Astrocyte of the hippocampus (primary cell): Measurements from ENCODE around the gene RMC1.

Source experiments
- DNase-seq: peaks from one replicate; pipeline ENCODE4 v3.0.0; 2011; ENCODE audit warnings: low read depth, low spot score

Gene RMC1

DNA sequence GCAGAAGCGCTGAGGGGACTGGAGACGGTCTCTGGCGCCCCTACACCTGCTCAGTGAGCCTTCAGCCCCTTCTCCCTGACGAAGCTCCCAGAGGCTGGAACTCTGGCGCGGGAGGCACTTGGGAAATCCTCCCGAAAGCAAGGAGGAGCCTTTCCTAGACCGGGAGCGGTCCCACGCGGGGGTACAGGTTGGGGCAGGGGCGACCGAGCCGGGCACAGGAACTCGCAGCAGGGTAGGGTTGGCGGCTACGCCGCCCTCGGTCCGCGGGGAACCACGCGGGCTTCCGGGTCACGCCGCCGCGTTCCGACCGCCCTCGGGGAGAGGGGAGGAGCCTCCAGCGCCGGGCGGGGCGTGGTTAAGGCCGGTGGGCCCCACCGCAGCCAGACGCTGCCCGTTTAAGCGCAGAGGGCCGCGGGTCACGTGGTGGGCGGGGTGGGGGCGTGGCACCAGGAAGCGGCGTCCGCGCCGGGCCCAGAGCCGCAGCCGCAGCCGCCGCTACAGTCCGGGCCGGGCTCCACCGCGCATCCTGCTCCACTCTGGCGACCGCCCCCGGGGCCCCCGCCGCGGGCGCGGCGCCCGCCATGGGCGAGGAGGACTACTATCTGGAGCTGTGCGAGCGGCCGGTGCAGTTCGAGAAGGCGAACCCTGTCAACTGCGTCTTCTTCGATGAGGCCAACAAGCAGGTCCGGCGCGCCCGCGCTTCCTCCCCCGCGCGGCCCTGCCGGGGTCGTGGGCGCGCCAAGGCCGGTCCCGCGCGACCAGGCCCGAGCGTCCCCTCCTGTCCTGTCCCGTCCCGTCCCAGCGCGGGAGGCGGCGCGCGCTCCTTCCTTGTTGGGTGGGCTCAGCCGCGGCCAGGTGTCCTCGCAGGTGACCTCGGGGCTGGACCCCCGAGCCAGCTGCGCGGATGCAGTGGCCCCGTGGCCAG, at the start of gene RMC1:
Gene RMC1, plus strand, starts transcription at position 474 of the 925 bp plus-strand sequence. Its CDS starts 108 bp downstream, at position 582.
- peak; percentile 99 for DNase-seq

DNA sequence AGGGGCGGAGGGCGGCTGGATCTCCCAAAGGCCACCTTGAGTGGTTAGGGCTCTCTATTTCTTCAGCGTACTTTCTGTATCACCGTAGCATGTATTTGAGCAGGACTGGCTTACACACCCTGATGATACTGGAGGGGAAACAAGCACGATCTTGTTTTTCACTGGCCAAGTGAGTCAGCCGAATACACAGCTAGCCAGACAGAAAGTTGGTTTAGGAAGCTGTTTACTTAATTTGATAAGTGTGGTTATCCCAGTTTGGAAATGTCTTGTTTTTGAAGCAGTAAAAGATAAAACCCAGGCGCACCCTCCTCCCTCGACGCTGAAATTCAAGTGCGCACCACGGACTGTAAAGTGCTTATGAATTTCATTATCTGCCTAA, 49.6 kb upstream of the RMC1 start:
- DNase-seq = peak; percentile 53

DNA sequence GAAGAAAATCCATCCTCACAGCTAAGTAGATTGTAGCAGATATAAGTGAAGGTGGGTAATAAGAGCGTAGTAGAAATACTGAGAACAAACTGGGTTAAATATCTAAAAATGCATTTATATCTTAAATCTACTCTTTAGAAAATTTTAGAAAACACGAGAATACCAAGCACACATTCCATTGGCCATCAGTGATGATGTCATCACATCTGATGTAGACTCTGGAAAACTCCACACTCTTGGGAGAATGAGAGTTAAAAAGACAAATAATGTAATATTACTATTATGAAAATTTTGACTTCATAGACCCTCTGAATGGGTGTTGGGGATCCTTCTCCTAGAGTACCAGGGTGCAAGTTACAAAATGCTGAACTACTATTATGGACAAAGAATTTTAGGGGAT, 46.5 kb upstream of the RMC1 start:
- DNase-seq = no peak

DNA sequence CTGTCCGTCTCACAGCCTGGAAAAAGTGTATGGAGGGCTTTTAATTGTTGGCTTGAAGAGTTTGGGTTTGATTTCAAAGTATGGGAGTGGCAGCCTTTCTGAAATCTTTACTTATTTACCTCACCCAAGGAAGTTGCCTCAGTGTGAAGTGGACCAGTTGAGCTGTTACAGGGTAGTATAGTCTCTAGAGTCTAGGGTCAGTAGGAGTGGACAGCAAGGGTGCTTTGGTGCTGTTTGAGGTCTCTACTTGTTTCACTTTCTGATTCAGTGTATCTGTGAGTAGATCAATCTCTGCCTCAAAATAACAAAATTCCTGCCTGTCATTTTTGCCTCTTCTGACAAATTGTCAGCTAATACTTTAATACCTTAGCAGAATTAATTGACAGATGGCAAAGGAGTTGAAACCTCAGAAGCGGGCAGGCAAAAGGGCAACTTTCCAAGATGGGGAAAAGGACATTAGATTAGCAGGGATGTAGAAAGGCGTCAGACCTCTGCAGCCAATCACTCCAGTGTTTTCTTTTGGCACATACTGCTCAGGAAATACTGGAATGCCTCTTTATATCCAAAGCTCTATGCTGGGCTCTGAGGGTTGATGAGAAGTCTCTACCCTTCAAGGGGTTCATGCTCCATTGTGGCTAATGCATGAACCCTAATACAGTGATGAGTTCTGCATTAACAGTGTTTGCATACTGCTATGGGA, 44.3 kb upstream of the RMC1 start:
- DNase-seq = no peak

DNA sequence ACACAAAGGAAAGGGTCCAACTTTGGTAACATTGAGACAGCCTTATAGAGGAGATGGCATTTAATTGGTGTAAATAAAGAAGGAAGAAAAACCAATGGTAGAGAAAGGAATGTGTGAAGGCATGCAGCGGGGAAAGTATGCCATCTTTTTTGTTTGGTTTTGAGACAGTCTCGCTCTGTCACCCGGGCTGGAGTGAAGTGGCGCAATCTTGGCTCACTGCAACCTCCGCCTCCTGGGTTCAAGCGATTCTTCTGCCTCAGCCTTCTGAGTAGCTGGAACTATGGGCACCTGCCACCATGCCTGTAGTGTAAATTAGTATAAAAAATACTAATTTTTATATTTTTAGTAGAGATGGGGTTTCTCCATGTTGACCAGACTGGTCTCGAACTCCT, 43.8 kb upstream of the RMC1 start:
- peak; percentile 7 for DNase-seq

DNA sequence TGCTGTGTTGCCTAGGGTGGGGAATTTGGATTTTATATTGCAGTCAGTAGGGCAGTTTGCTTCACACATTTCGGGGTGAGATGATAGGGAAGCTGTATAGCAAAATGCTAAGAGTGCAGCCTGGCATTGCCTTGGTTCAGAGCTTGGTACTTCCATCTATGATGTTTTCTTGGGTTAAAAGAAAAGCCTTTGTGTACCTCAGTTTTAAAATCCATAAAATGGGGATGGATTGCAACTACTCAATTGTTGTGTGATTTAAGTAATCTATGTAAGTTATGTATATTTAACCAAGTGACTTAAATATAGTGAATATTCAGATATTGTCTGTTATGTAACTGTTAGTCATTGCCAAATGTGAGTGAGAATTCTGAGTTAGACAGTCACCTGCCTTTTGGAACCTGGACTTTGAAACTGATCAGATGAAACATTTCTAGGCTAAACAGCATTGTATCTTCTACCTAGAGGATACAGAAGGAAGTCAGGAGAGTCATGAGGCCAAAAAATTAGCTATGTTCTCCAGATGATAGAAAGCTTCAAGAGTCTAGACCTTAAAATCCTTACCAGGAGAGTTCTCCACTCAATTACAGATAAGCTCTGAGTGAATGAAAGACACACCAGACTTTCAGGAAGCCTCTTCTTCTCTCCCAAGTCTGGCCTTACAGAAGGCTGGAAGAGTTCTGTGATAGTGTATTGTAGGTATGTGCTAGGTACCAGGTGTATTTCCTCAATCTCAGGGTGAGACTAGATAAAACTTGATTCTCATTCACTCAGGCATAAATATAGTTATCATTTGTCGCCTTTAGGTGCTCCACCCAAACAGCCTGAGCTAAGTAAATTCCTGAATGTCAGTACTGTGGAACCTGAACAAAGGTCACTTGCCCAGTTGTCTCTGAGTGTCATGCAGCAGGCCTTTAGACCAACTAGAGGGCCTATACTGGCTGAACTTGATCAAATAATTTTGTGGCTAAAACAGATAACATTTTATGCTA, 42.7 kb upstream of the RMC1 start:
- no peak for DNase-seq

DNA sequence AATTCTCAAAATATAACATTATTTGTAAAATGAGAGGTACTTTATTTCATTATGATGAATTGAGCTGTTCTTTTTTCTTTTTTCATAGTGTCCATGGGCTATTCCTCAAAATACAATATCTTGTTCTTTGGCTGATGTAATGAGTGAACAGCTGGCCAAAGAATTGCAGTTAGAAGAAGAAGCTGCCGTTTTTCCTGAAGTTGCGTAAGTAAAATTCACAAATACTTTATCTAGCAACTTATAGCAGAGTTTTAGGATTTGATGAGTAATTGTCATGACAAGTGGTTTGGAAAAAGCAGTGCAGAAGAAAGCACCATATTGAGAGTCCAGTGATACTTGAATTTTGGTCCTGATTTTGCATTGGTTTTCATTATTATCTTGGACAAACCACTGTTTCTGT, 40.4 kb upstream of the RMC1 start:
- DNase-seq = no peak

DNA sequence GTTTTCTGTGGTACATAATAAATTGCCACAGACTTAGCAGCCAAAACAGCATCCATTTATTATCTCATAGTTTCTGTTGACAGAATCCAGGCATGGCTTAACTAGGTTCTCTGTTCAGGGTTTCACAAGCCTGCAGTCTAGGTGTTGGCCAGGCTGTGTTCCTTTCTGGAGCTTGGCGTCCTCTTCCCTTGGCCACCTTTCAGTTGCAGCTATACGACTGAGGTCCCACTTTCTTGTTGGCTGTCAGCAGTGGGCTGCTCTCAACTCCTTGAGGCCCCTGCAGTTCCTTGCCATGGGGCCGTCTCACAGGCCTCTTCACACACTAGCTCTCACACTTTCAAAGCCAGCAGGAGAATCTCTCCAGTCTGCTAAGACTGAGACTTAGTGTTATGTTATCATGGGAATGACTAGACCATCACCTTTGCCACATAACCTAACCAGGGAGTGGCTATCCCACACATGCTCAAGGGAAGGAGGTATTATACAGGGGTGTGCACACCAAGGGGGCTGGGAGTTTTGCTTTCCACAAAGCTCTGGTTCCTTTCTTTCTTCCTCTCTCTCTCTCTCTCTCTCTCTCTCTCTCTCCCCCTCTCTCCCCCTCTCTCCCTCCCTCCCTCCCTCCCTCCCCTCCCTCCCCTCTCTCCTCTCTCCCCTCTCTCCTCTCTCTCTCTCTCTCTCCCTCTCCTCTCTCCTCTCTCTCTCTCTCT, 34.4 kb upstream of the RMC1 start:
- no peak for DNase-seq

DNA sequence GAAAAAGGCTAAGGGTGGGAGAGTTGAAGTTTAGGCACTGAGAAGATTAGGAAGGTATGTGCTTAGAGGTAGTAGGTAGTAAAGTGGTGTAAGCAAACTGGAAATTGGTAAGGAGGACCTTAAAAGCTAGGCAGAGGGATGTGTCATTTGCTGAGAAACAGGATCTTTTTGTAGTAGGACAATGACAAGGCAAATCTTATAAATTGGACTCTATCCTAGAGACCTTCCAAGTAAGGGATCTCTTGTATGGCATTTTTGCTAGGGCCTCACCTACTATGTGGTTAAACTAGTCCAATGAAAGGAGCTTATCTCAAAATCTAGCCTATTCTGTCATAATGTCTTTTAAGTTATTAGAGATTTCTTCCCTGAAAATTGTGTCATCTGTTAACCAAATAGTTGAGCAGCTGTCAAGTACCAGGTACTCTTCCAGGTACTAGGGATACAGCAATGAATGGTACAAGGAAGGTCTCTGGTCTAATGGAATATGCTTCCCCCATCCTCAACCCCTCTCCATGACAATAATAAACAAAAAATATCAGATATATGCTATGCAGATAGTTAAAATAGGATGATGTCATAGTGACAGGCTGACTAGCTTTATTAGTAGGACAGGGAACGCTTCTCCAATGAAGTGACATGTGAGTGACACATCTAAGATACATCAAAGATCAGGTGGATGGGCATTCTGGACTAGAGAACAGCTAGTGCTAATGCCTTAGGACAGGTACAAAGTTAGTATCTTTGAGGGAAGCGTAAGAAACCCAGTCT, 32.5 kb upstream of the RMC1 start:
- DNase-seq = no peak

DNA sequence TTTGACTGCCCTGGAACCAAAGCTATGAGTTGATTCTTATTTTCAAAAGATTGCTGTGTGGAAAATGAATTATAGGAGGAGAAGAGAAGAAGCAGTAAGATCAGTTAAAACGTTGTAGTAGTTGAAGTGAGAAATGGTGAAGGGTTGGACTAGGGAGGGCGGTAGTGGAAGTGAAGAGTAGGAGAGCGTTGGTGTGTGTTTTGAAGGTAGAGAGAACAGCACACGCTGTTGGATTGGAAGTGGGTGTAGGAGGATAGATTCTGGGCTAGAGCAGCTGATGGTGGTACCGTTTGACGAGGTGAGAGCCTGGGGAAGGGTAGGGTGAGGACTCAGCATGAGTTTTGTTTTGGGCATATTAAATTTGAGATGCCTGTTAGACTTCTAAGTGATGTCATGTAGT, 31.8 kb upstream of the RMC1 start:
- no peak for DNase-seq

DNA sequence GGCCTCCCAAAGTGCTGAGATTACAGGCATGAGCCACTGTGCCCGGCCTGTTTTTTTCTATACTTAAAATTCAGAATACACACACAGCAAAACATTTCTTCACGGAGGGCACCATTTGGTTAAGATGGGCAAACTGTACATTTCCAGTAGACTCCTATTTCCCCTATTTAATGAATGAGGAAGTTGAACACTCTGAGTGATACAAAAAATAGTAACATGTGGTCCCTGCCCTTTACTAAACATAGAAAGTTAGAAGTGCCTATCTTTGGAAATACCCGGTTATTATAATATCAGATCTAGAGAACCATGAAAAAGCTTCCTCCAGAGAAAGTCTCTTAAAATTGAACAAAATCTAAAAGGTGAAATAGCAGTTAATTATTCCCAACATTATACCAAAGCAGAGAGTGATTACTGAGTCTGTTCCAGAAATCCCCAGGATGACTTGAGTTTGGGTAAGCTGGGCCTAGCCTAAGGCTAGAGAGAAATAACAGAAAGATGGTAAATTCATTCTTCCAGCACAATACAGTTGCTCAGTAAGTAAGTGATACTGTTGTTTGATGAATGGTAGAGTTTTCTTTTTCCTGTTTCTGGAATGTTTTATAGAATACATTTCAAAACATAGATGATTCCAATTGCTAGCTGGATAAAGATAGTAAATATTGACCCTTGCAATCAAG, 23.3 kb upstream of the RMC1 start:
- no peak for DNase-seq

DNA sequence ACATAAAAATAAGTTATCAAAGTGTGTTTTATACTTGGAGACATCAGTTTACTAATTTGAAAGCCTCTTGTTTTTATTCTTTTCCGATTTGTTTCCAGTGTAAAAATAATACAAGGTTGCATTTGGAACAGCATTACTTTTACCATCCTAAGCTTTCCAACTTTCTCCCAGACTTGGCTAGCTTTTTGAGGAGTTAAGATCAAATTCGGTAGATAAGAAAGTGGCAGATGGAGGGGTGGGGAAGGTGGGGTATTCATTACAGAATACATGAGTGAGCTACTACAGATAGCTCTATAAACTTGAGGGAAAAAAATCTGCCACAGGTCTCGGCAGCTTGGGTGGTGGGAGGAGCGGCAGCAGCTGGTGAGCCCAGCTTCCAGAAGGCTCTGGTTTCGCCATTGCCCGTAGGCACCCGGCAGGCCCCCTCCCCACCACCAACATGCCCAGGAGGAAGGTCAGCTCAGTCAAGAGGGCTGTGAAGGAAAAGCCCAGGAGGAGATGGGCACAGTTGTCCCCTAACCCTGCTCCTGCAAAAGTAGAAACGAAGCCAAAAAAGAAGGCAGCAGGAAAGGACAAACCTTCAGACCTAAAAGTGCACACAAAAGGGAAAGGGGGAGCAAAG, 18.6 kb upstream of the RMC1 start:
- DNase-seq = no peak

DNA sequence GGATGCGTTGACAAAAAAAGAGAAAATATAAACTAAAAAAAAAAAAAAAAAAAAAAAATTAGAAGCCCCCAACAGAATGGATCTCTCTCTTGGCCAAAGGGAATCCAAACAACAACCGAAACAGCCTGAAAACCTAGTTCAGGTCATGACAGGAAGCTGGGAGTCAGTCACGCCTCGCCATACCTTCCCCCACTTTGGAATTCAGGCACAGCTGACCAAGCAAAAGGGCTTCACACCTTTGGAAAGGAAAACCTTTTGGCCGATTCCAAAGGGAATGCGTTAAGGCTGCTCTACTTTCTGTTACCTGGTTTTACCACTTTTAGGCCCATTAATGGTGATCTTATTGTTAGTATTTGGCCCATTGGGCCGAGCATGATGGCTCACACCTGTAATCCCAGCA, 17.9 kb upstream of the RMC1 start:
- DNase-seq = no peak

DNA sequence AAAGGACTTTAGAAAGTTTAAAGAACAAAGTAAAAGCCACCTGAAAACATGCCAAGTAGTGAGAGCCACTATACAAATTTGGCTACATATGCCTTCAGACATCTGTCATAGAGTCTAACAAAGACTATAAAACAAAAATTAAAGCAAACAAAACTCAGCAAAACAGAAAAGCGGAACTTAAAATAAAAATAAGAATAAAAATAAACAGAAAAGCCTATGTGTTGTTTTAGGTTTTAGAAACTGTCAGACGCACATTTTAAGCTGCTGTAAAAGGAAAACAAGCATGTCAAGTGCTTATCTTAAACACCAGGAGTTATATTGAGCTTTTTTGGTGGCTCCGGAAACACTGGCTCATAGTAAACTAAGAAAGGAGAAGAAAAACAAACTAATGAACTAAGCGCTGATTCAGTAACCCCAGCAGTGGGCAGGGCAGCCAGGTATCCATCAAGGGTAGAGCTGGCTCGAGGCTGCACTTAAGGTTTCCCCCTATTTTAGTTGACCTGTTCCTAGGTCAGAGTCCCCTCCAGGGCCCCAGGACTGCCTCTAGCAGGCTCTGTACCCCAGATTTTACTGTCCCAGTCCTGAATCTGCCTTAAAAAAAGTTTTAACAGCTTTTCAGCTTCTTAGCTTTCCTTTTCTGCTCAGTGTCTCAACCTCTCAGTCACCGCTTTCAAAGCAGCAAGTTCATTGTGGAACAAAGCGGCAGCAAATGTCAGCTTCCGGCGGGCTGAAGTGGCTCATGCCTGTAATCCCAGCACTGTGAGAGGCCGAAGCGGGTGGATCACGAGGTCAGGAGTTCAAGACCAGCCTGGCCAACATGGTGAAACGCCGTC, 15.4 kb upstream of the RMC1 start:
- peak; percentile 38 for DNase-seq

DNA sequence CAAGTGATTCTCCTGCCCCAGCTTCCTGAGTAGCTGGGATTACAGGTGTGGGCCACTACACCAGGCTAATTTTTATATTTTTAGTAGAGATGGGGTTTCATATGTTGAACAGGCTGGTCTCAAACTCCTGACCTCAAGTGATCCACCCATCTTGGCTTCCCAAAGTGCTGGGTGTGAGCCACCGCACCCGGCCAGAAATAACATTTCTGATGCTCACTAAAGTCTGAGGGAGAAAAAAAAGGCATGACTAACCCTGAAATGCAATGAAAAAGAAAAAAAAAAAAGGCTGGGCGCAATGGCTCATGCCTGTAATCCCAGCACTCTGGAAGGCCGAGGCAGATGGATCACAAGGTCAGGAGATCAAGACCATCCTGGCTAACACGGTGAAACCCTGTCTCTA, 13.7 kb upstream of the RMC1 start:
- peak; percentile 26 for DNase-seq

DNA sequence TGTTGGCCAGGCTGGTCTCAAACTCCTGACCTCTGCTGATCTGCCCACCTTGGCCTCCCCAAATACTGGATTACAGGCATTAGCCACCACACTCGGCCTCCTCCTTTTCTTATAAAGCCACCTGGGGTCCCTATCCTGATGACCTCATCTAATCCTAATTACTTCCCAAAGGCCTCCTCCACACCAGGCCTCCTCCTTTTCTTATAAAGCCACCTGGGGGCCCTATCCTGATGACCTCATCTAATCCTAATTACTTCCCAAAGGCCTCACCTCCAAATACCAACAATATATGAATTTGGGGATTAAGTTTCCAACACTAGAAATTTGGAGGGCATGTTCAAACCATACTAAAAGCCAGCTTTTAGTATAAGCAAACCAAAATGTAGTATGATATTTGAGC, 9.7 kb upstream of the RMC1 start:
- no peak for DNase-seq

DNA sequence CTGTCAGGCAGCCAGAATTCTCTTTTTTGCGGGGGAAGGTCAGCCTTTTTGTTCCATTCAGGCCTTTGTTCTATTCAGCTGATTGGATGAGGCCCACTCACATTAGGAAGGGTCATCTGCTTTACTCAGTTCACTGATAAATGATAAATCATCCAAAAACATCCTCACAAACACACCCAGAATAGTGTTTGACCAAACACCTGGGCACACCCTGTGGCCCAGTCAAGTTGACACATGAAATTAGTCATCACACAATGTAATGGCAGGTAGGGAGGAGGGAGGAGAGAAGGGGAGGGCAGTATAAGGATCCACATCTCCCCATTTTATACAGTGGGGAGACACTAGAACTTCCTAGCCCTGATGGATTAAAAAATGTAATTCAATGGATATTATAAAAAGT, 8.3 kb upstream of the RMC1 start:
- no peak for DNase-seq

DNA sequence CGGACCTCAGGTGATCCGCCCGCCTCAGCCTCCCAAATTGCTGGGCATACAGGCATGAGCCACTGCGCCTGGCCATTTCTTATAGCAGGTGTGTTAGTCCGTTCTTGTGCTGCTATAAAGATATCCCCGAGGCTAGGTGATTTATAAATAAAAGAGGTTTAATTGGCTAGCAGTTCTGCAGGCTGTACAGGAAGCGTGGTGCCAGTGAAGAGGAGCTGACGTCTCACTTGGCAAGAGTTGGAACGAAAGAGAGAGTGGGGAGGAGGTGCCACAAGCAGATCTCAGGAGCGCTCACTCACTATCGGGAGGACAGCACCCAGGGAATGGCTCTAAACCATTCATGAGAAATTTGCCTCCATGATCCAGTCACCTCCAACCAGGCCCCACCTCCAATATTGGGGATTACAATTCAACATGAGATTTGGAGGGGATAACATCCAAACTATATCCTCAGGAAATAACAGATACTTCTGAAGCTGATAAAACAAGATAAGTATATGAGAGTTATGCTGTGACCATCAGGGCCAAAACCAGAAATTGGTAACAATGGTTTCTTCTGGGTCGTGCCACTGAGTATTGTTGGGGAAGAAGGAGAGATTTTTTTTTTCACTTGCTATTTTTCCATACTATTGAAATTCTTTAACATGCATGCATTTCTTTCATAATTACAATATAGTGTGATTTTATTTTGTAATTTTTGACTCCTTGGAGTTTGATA, 7.4 kb upstream of the RMC1 start:
- no peak for DNase-seq
